ENCODE data around the gene MVP. TPM values are rescaled to one million over a fixed set of nuclear protein-coding genes. Genes with fewer than 3 reads are reported as not detected.

The MVP gene
- total RNA-seq, 4 donors from 2014 or later = 54.0 to 133 (median 97.6) TPM

- intact Hi-C loops (cut with DNase I) = no loop called here
- H3K36me3 ChIP-seq = peaks cover 33 to 83% (median 61%) of the 10 kb centered on the region in 3 donors
Measured at GRCh38 chr16:29845656-29846055, 25.4 kb downstream of the MVP start.

GRCh38 chr16:29848420-29849297 is 28.4 kb downstream of the MVP start:
- 26 to 36% methylated on average over 7 to 9 of the region's 15 CpGs for WGBS, 2 donors
- Histone ChIP-seq H3K27me3 (no peaks in the 10 kb centered on the region), H3K27ac (peak overlapping the region in 1 of 4 donors; percentile 9), H3K4me3 (no peak overlapping the region), H3K4me1 (peaks cover 0 to 6% (median 0%) of the 10 kb centered on the region in 3 donors), H3K36me3 (peaks cover 26 to 54% (median 40%) of the 10 kb centered on the region in 3 donors), H3K9me3 (no peaks in the 10 kb centered on the region)
- DNase-seq = no peak
- peak; percentile 75 to 91 (median 81) for TF ChIP-seq CTCF (IDR thresholded peaks at IDR 0.05)
- no peak for TF ChIP-seq POLR2A (IDR thresholded peaks at IDR 0.05)
- intact Hi-C loops (cut with DNase I) = no loop called here

More at GRCh38 chr16:29845656-29846055, 25.4 kb downstream of the MVP start:
- Histone ChIP-seq H3K27ac (no peak overlapping the region), H3K27me3 (no peaks in the 10 kb centered on the region), H3K9me3 (no peaks in the 10 kb centered on the region), H3K4me1 (no peaks in the 10 kb centered on the region), H3K4me3 (no peak overlapping the region)
- DNase-seq = no peak
- no peak for TF ChIP-seq CTCF (IDR thresholded peaks at IDR 0.05)
- WGBS, 2 donors = 93 to 95% methylated on average over 7 to 10 of the region's 18 CpGs

- 56 to 76% methylated on average over 4 to 5 of the region's 5 CpGs for WGBS, 2 donors
- TF ChIP-seq CTCF (IDR thresholded peaks at IDR 0.05) = no peak
- no peak for TF ChIP-seq POLR2A (IDR thresholded peaks at IDR 0.05)
- Histone ChIP-seq H3K27ac (no peak overlapping the region), H3K4me3 (no peak overlapping the region), H3K27me3 (no peaks in the 10 kb centered on the region), H3K36me3 (peaks cover 23 to 45% (median 36%) of the 10 kb centered on the region in 3 donors), H3K9me3 (no peaks in the 10 kb centered on the region), H3K4me1 (peaks cover 0 to 6% (median 0%) of the 10 kb centered on the region in 3 donors)
- no peak for DNase-seq
- intact Hi-C loops (cut with DNase I) = no loop called here
Measured at GRCh38 chr16:29849505-29849904, 29.2 kb downstream of the MVP start.

GRCh38 chr16:29850998-29851397 is 30.7 kb downstream of the MVP start:
- 80 to 90% methylated on average over 1 to 2 of the region's 3 CpGs for WGBS, 2 donors
- Histone ChIP-seq H3K27ac (no peak overlapping the region), H3K9me3 (no peaks in the 10 kb centered on the region), H3K27me3 (no peaks in the 10 kb centered on the region), H3K4me3 (no peak overlapping the region), H3K4me1 (peaks cover 0 to 6% (median 0%) of the 10 kb centered on the region in 3 donors), H3K36me3 (peaks cover 12 to 30% (median 21%) of the 10 kb centered on the region in 3 donors)
- TF ChIP-seq POLR2A (IDR thresholded peaks at IDR 0.05) = no peak
- DNase-seq = no peak
- intact Hi-C loops (cut with DNase I) = no loop called here

- Histone ChIP-seq H3K4me3 (no peak overlapping the region), H3K27me3 (no peaks in the 10 kb centered on the region), H3K27ac (peak overlapping the region in 1 of 4 donors; percentile 66), H3K9me3 (no peaks in the 10 kb centered on the region), H3K4me1 (peaks cover 0 to 6% (median 0%) of the 10 kb centered on the region in 3 donors), H3K36me3 (peaks cover 2 to 14% (median 4%) of the 10 kb centered on the region in 3 donors)
- WGBS, 2 donors = 54 to 57% methylated on average over 7 of the region's 7 CpGs
- intact Hi-C loops (cut with DNase I) = no loop called here
- no peak for DNase-seq
- TF ChIP-seq POLR2A (IDR thresholded peaks at IDR 0.05) (no peak), CTCF (IDR thresholded peaks at IDR 0.05) (no peak)
Measured at GRCh38 chr16:29852654-29853053, 32.4 kb downstream of the MVP start.
